Measurements from ENCODE around the gene ERBB4.
A peak's percentile ranks its signal among the peaks of the same experiment; 100 is the strongest.
"Not testable (repeated sequence)": the region's sequence is repeated elsewhere in the genome, so short reads cannot be mapped to it uniquely, and the experiment has no call there.

Gene ERBB4

DNA sequence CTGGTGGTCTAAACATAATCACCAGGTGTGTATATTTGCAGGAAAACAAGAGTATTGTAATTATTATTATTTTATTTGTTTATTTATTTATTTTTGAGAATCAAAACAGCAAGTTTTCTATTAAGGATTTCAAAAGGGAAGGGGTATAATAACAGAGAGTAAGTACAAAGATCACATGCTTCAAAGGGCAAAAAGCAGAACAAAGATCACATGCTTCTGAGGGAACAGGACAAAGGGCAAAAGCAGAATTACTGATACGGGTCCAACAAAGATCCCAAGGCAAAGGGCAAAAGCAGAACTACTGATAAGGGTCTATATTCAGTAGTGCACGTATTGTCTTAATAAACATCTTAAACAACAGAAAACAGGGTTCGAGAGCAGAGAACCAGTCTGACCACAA lies 528.3 kb downstream of the ERBB4 start:
- not testable (repeated sequence) for DNase-seq (ENCODE audit: low spot score)

- DNase-seq (ENCODE audit: low spot score), result no peak
Observed at GRCh38 chr2:212007972-212008371, 530.6 kb downstream of the ERBB4 start.

DNA sequence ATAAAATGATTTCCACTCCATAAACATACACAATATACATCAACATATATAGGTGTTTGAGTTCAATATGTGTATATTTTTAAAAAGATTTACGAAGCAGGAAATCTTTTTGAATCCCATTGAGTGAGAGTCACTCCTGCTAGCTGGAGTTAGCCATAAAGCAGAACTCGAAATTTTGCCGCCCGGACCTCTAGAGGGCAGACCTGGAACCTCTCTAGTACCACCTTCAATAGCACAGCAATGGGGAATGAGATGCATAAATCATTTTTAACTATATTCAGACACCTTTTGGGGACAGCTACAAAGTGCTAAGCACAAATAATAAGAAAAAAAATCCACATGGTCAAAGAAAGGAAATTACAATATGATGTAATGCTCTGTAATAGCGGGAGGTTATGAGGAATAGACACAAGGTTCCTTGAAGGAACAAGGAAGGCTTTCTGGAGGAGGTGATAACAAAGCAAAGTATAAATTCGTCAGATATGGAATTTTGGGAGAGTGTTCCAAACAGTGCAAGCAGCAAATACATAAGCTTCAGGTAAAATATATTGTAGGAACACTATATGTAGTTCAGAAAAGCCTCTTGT lies 533.4 kb downstream of the ERBB4 start:
- peak; percentile 21 for DNase-seq (ENCODE audit: low spot score)

GRCh38 chr2:212001325-212001724 lies 537.3 kb downstream of the ERBB4 start:
- DNase-seq (ENCODE audit: low spot score), result no peak

GRCh38 chr2:211996857-211997256 lies 541.7 kb downstream of the ERBB4 start:
- no peak for DNase-seq (ENCODE audit: low spot score)

DNA sequence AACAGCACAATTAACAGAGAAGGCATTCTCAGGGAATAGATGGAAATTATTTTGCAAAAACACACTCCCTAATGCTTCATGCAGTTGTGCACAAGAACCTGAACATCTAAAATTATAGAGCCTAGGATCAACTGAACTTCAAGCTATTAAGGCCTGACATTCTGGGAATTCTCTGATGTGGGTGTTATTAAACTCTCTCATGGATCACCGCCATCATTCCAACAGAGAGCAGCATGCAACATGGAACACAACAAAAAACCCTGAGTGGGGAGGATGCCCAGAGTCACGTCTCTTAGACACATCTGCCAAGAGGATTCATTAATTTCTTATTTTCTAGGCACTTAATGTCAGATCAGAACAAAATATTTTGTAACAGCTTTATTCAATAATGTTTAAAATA lies 543.8 kb downstream of the ERBB4 start:
- no peak for DNase-seq (ENCODE audit: low spot score)

GRCh38 chr2:211990335-211990734 lies 548.3 kb downstream of the ERBB4 start:
- DNase-seq (ENCODE audit: low spot score), result no peak

GRCh38 chr2:211986313-211986712 lies 552.3 kb downstream of the ERBB4 start:
- no peak for DNase-seq (ENCODE audit: low spot score)

- no peak for DNase-seq (ENCODE audit: low spot score)
Observed at GRCh38 chr2:211985393-211985792, 553.2 kb downstream of the ERBB4 start.

GRCh38 chr2:211982162-211982561 lies 556.4 kb downstream of the ERBB4 start:
- DNase-seq (ENCODE audit: low spot score), result no peak

DNA sequence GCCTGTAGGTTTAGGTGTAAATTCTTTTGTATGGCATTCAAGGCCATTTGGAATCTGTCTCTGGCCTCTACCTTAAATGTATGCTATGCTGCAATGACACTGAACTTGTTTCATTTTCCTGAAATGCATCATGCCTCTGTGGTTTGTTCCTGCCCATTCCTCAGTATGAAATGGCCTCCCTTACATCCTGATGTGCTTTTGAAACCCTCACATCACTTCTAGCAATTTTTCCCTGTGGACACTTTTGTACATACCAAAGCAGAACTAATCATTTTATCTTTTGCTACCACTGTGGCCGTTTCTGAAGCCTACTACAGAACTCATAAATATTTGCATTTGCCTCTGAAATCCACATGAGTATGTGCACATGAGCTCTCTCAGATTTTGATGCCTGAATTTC lies 557.2 kb downstream of the ERBB4 start:
- DNase-seq (ENCODE audit: low spot score), result no peak

GRCh38 chr2:211976076-211976475 lies 562.5 kb downstream of the ERBB4 start:
- DNase-seq (ENCODE audit: low spot score), result no peak

DNA sequence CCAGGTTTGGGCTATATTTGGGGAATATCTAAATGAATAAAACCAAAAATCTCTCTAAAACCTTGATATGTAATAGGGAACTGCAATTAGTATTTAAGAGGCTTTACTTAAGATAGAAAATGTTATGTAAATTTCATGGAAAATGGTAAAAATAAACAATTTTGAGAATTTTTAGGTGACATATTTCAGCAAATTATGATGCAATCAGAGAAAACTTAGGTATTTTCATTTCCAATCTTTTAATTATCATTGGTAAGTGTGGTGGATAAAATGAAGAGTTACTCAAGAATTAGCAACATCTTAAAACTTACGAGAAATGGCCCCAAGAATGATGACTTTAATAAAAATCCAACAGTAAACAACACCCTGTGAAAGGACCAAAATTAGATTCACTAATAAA lies 571.4 kb downstream of the ERBB4 start:
- DNase-seq (ENCODE audit: low spot score), result no peak

DNA sequence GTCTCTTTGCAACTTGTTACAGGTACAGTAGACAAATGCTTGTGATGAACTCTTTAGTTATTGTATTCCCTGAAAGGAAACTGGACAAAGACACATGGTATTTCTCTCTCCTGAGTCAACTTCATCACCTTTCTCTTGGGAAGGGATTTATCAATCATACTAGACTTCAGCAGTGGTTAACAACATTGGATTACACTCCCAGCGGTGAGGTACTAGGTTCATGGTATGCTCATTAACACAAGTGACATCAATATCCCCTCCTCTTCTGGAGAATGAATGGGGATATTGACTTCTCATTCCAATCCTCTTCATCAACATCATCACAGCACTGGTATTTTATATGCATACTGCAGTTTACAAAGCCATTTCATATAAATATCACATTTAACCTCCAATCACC lies 574.6 kb downstream of the ERBB4 start:
- no peak for DNase-seq (ENCODE audit: low spot score)

DNA sequence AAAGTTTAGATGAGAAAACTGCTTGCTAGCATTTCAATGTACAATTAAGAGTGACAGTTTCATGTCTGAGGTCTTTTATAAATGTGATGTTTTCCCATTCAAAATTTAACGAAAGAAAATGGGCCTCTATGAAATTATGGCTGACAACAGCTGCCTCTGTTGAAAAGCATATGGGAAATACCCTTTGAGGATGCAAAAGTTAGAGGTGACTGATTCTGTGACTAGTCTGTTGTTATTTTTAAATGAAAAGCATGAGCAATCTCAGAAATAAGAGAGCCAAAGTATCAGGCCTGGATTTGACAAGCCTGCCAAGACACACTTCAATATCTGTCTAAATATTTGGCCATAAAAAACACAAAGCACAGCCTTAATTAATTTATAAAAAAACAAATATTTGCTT lies 580.8 kb downstream of the ERBB4 start:
- DNase-seq (ENCODE audit: low spot score), result no peak

- DNase-seq (ENCODE audit: low spot score), result no peak
Observed at GRCh38 chr2:211955648-211956047, 583.0 kb downstream of the ERBB4 start.

- no peak for DNase-seq (ENCODE audit: low spot score)
Observed at GRCh38 chr2:211948932-211949331, 589.7 kb downstream of the ERBB4 start.

- DNase-seq (ENCODE audit: low spot score), result no peak
Observed at GRCh38 chr2:211946960-211947359, 591.6 kb downstream of the ERBB4 start.

GRCh38 chr2:211944572-211944971 lies 594.0 kb downstream of the ERBB4 start:
- no peak for DNase-seq (ENCODE audit: low spot score)

DNA sequence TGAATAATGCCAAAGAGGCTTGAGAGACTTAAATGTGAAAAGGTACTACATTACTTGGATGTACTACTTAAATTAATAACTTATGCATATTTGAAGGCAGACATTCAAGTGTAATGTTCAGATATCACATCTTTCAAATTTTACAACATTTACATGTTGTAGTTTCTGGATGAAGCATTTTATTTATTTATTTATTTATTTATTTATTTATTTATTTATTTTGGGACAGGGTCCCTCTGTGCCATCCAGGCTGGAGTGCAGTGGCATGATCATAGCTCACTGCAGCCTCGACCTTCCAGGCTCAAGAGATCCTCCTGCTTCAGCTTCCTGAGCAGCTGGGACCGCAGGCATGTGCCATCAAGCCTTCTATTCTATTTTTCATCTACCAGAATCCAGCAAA lies 596.4 kb downstream of the ERBB4 start:
- DNase-seq (ENCODE audit: low spot score), result no peak

DNA sequence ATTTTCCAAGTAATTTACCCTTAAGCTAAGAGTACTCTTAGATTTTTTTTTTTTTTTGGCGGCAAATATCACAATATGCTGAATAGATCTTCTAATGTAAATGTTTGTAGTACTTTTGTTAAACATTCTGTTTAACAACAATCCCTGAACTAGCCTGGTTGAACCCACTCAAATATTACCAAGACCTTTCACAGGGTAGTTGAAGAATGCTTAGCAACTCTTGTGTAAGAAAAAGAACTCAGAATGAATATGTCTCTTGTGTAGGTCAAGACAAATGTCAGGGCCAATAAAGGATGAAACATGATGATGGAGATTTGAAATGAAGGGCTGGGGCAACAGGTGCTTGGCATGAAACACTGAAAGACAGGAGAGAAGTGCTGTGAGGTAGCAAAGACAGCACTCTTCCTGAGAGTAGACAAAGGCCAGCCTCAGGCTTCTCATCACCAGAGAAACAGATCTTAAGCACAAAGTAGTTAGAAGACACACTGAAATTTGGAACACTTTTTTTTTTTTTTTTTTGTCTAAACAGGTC lies 597.3 kb downstream of the ERBB4 start:
- no peak for DNase-seq (ENCODE audit: low spot score)

DNA sequence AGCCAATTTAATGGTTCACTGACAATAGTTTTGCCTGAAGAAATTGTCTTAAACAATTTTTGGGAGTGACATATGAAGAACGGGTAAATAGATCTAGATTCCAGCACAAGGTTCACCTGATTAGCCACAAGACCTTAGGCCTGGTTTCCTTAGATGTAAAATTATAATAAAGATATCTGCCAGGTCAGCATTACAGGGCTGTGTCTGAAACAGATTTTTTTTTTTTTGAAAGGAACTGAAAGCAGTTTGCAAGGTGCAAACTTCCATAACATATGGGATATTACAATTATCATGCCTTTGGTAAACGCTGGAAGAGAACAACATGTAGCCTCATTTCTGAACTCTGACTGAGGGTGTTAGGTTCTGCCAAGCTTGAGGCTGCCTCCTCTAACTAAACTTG lies 599.4 kb downstream of the ERBB4 start:
- DNase-seq (ENCODE audit: low spot score), result no peak

DNA sequence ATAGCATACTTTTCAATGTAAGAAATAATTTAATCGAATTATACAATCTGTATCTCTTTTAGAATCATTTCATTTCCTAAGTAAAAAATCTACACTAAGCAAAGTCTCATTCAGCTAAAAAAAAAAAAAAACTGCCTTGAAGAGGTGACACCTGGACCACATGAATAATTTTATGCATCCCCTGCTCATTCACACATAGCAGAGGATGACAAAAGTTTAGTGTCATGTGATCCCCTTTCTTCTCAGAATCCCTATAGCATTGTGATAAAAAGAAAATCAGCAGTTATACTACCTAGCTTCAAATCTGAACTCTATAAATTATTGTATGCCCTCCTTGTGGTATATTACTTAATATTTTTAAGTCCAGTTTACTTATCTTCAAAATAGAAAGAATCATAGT lies 603.8 kb downstream of the ERBB4 start:
- DNase-seq (ENCODE audit: low spot score), result no peak

DNA sequence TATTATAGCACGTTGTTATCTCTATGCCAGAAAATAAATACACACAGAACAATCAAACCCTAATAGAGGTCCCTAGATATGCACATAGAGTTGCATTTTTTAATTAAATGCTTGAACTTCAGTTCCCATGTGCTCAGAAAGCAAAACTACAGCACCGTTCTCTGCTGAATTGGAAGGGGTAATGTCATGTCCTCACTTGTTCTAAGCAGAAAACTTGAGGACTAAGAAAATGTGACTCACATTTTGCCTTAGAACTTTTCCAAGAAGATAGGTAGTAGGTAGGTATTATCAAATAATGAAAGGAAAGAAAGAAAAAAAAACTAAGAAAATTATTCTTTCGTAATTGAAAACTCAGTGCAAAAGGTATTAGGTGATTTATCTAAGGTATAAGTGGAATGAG lies 607.3 kb downstream of the ERBB4 start:
- no peak for DNase-seq (ENCODE audit: low spot score)

DNA sequence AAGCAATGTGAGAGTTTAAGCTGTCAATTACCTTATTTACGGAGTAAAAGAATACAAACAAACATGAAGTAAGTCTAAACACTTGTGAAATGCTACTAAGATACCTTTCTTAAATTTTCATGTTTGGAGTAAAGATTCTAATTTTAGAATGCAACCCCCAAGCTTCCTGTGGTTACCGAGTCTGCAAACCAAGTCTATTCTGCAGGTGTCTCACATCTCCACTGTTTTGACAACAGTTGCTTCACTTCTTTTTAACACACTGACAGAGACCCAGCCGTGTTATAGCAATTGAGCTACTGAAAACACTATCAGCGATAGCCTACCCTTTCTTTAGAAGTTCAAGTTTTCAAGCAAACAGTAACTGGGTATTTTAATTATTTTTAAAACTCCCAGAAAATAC lies 608.3 kb downstream of the ERBB4 start:
- no peak for DNase-seq (ENCODE audit: low spot score)

Measured in SW480 (cell line).